MM.1S (cell line): ENCODE data around the gene SENP8.

Experiments used
- CTCF ChIP-seq: fragments of 300-600 bp; sonication (generic); IDR thresholded peaks from 2 replicates; pipeline ENCODE4 v1.5.1; 2016; ENCODE audit warnings: antibody characterized with exemption, low read length, mixed read lengths
- EZH2phosphoT487 ChIP-seq: fragments of 300-600 bp; sonication (generic); IDR thresholded peaks from 2 replicates; pipeline ENCODE4 v1.6.1; 2018; ENCODE audit warnings: antibody characterized with exemption, low read length

- TF ChIP-seq CTCF (no peak), EZH2phosphoT487 (no peak)
These were observed 13.7 kb downstream of the SENP8 start for GRCh38 chr15:72131922-72132321.
